Upper lobe of left lung (tissue), 4 donors: Measurements from ENCODE around the gene DCDC2B.

Source experiments
- POLR2A ChIP-seq, 4 donors: fragments of 450-650 bp; IDR thresholded peaks; one replicate each; pipeline ENCODE4 v1.5.1; 2016 to 2017; ENCODE audit warnings: antibody characterized with exemption in 4 of 4, mild to moderate bottlenecking in 2 of 4
- POLR2AphosphoS5 ChIP-seq, 2 donors: sonication (generic); formaldehyde crosslinking; IDR thresholded peaks; one replicate each; pipeline ENCODE4 v1.5.1; 2017; ENCODE audit warnings: antibody characterized with exemption in 2 of 2

DNA sequence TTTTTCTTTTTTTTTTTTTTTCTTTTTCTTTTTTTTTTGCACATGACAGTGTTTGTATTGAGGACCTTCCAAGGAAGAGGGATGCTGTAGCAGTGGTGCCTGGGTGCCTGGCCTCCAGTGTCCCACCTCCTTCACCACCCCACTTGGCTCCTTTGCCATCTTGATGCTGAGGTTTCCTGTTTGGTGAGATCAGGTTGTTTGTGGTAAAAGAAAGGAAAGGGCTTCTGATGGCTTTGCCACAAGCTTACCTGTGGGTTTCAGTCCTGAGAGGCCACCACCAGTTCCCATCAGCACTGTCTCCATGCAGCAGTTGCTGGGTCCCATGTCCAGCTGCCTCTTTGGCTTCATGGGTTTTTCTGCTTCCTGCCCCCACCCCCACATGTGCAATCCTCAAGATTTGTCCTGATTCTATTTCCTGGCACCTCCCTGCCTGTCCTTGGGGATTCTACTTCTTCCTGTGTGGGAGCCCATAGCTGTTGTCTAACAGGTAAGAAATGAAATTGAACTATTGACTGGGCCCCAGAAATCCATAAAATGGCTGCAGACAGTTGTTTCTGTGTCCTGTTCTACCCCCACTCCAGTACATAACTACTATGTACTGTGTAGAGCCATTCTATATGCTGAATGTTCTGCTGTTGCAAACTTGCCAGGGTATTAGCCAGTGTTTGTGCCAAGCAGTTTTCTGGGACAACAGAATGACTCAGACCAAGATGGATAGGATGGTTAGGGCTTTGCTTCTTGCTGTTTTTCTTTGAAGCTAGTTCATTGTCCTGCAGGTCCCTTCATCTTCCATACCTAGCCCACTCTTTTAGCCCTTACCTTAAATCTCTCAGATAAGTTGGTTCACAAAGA is 12.7 kb upstream of the DCDC2B start:
- TF ChIP-seq POLR2AphosphoS5 (IDR thresholded peaks at IDR 0.05) (no peak), POLR2A (IDR thresholded peaks at IDR 0.05) (no peak)
